ENCODE results near the gene PON3. TPM values are rescaled to one million over a fixed set of nuclear protein-coding genes. Genes with fewer than 3 reads are reported as not detected.

The PON3 gene
- total and polyA plus RNA-seq, 2 of the 13 experiments (the other 11 are each of a cell fraction or from before 2014, with no cell fraction given): 23.6 to 37.8 TPM

GRCh38 chr7:95441042-95441823 is 45.1 kb upstream of the PON3 start (continued):
- TF ChIP-seq ZNF407 (CRISPR knock-in tag; IDR thresholded peaks at IDR 0.05; ENCODE audit: not compliant biosample characterization): no peak
- TF ChIP-seq PAXIP1 (CRISPR knock-in tag; conservative IDR thresholded peaks at IDR 0.05): no peak; the same call in 1 of the 2 replicates
- TF ChIP-seq ETV5 (CRISPR knock-in tag; IDR thresholded peaks at IDR 0.05; ENCODE audit: borderline replicate concordance): 0 out of 2 replicates have a peak, but pooled peaks have one; percentile 27
- TF ChIP-seq ZNF275 (CRISPR knock-in tag; IDR thresholded peaks at IDR 0.05; ENCODE audit: borderline replicate concordance): no peak
- TF ChIP-seq ZEB1 (IDR thresholded peaks at IDR 0.05; ENCODE audit: insufficient replicate concordance, low read depth): peak; percentile 3
- no peak for TF ChIP-seq ZMAT3 (CRISPR knock-in tag; conservative IDR thresholded peaks at IDR 0.05)
- no peak for TF ChIP-seq SNRNP70 (IDR thresholded peaks at IDR 0.05; ENCODE audit: low read depth, low read length)
- TF ChIP-seq POGZ (CRISPR knock-in tag; IDR thresholded peaks at IDR 0.05): no peak
- TF ChIP-seq PRDM10 (CRISPR knock-in tag; IDR thresholded peaks at IDR 0.05; ENCODE audit: low read depth): no peak

All from HepG2 (cell line).